Astrocyte (in vitro differentiated cells and primary cell): ENCODE data around the gene SETD2. TPM values are rescaled to one million over a fixed set of nuclear protein-coding genes. Genes with fewer than 3 reads are reported as not detected.

Experiments
- DNase-seq: peaks from one replicate; pipeline ENCODE4 v3.0.0-alpha.2; 2010; ENCODE audit warnings: low read depth
- FAIRE-seq: peaks from 2 replicates; lab custom pipeline; 2011; peaks lifted over from hg19 to GRCh38; lab: Jason Lieb, UNC
- H2AFZ ChIP-seq: 2 replicates; pipeline ENCODE4 v1.6.0; 2012; ENCODE audit warnings: low read depth, low read length, inconsistent platforms
- H3K27ac ChIP-seq: 2 replicates; pipeline ENCODE4 v1.5.1; 2011; ENCODE audit warnings: low read depth, low read length, inconsistent platforms
- H3K27me3 ChIP-seq: 2 replicates; pipeline ENCODE4 v1.6.0; 2011; ENCODE audit warnings: low read length, inconsistent platforms; ENCODE audit not compliant: insufficient read depth
- H3K36me3 ChIP-seq: 2 replicates; pipeline ENCODE4 v1.5.1; 2011; ENCODE audit warnings: low read length, inconsistent platforms; ENCODE audit not compliant: insufficient read depth
- H3K4me1 ChIP-seq: 2 replicates; pipeline ENCODE4 v1.5.1; 2011; ENCODE audit warnings: low read length, inconsistent platforms; ENCODE audit not compliant: insufficient read depth
- H3K4me2 ChIP-seq: 2 replicates; pipeline ENCODE4 v1.6.0; 2012; ENCODE audit warnings: low read length, inconsistent platforms
- H3K4me3 ChIP-seq: 2 replicates; pipeline ENCODE4 v1.5.1; 2011; ENCODE audit warnings: low read depth, mild to moderate bottlenecking, low read length, inconsistent platforms; ENCODE audit not compliant: insufficient read depth
- H3K79me2 ChIP-seq: 2 replicates; pipeline ENCODE4 v1.6.0; 2012; ENCODE audit warnings: mild to moderate bottlenecking, low read length, inconsistent platforms; ENCODE audit not compliant: insufficient read depth
- H3K9ac ChIP-seq: 2 replicates; pipeline ENCODE4 v1.6.0; 2012; ENCODE audit warnings: mild to moderate bottlenecking, low read length, inconsistent platforms
- H3K9me3 ChIP-seq: 2 replicates; pipeline ENCODE4 v1.5.1; 2012; ENCODE audit warnings: low read depth, mild to moderate bottlenecking, low read length, inconsistent platforms; ENCODE audit not compliant: insufficient read depth
- H4K20me1 ChIP-seq: 2 replicates; pipeline ENCODE4 v1.6.0; 2012; ENCODE audit warnings: low read length, inconsistent platforms; ENCODE audit not compliant: insufficient read depth
- H3K27ac Mint-ChIP-seq: one replicate; pipeline ENCODE4 v1.8.0; 2021; ENCODE audit warnings: mild to moderate bottlenecking, mixed read lengths; ENCODE audit not compliant: unreplicated experiment
- H3K27me3 Mint-ChIP-seq: one replicate; pipeline ENCODE4 v1.8.0; 2021; ENCODE audit warnings: low read depth, mixed read lengths; ENCODE audit not compliant: unreplicated experiment
- H3K36me3 Mint-ChIP-seq: one replicate; pipeline ENCODE4 v1.8.0; 2021; ENCODE audit warnings: low read depth, mixed read lengths; ENCODE audit not compliant: unreplicated experiment
- H3K4me1 Mint-ChIP-seq: one replicate; pipeline ENCODE4 v1.8.0; 2021; ENCODE audit warnings: low read depth, mixed read lengths; ENCODE audit not compliant: unreplicated experiment
- H3K4me3 Mint-ChIP-seq: one replicate; pipeline ENCODE4 v1.8.0; 2021; ENCODE audit warnings: mild to moderate bottlenecking, moderate library complexity, mixed read lengths; ENCODE audit not compliant: unreplicated experiment
- H3K9me3 Mint-ChIP-seq: one replicate; pipeline ENCODE4 v1.8.0; 2021; ENCODE audit warnings: mild to moderate bottlenecking, mixed read lengths; ENCODE audit not compliant: unreplicated experiment
- EZH2 ChIP-seq: IDR thresholded peaks from 2 replicates; pipeline ENCODE4 v1.6.1; 2012; ENCODE audit warnings: mild to moderate bottlenecking, low read length, inconsistent platforms; ENCODE audit not compliant: insufficient read depth
- total RNA-seq: library from RNA; stranded (reverse); gene quantifications from 2 replicates; pipeline ENCODE4 v1.2.1, GENCODE V29; 2021
- TF ChIP-seq, protein P1 (sequence below): IDR thresholded peaks from 2 replicates; pipeline ENCODE4 v1.5.1; 2011; ENCODE audit warnings: low read depth, mild to moderate bottlenecking, inconsistent platforms, low read length, moderate library complexity; ENCODE audit not compliant: insufficient read depth

Gene SETD2
- total RNA-seq, 1 donor from 2014 or later = 46.5 TPM

DNA sequence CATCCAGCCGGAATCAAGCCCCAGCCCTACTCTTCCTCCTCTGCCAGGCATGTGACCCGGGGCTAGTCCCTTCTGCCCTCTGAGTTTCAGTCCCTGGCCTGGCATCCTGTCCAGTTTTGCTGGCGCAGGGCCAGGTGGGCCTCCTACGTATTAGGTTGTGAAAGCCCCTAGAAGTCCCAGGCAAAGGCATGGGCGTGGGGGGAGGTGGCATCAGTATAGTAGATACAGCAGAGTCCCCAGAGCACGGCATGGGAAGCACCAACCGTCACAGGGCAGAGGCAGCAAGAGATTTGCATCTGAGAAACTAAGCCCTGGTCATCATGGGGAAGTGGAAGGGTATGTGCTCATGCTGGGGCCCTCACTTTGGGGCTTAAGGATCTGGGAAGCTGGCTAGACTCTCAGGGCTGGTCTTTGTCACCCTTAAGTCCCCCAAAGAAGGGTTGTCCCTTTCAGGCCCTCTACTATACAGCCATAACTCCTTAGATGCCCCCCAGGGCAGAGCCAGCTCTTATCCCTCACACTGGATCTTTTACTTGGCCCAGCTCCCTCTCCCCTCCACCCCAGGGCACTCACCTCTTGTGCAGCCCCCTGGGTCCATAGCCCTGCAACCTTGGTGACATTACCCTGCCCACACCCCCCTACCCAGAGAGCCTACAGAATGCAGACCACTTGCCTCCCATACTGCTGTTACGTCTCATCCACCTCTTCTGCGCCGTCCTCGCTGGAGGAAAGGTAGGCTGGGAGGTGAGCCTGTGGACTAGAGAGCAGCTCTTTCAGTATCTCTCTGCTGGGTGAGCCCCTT, 173.1 kb downstream of the SETD2 start:
- Mint-ChIP-seq H3K27ac (no peak overlapping the region), H3K36me3 (peaks cover 15% of the 10 kb centered on the region), H3K4me3 (no peak overlapping the region), H3K9me3 (peaks cover 2% of the 10 kb centered on the region), H3K27me3 (peaks cover 4% of the 10 kb centered on the region), H3K4me1 (no peaks in the 10 kb centered on the region)
- Histone ChIP-seq H3K4me2 (no peak overlapping the region), H3K9ac (no peak overlapping the region), H4K20me1 (no peaks in the 10 kb centered on the region), H3K27ac (no peak overlapping the region), H3K9me3 (no peaks in the 10 kb centered on the region), H3K4me3 (no peak overlapping the region), H3K4me1 (peaks cover 4% of the 10 kb centered on the region), H3K79me2 (no peaks in the 10 kb centered on the region), H2AFZ (no peak overlapping the region), H3K36me3 (no peaks in the 10 kb centered on the region), H3K27me3 (no peaks in the 10 kb centered on the region)
- no peak for FAIRE-seq
- TF ChIP-seq EZH2 = no peak
- TF ChIP-seq, protein P1, sequence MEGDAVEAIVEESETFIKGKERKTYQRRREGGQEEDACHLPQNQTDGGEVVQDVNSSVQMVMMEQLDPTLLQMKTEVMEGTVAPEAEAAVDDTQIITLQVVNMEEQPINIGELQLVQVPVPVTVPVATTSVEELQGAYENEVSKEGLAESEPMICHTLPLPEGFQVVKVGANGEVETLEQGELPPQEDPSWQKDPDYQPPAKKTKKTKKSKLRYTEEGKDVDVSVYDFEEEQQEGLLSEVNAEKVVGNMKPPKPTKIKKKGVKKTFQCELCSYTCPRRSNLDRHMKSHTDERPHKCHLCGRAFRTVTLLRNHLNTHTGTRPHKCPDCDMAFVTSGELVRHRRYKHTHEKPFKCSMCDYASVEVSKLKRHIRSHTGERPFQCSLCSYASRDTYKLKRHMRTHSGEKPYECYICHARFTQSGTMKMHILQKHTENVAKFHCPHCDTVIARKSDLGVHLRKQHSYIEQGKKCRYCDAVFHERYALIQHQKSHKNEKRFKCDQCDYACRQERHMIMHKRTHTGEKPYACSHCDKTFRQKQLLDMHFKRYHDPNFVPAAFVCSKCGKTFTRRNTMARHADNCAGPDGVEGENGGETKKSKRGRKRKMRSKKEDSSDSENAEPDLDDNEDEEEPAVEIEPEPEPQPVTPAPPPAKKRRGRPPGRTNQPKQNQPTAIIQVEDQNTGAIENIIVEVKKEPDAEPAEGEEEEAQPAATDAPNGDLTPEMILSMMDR = no peak
- DNase-seq = no peak

DNA sequence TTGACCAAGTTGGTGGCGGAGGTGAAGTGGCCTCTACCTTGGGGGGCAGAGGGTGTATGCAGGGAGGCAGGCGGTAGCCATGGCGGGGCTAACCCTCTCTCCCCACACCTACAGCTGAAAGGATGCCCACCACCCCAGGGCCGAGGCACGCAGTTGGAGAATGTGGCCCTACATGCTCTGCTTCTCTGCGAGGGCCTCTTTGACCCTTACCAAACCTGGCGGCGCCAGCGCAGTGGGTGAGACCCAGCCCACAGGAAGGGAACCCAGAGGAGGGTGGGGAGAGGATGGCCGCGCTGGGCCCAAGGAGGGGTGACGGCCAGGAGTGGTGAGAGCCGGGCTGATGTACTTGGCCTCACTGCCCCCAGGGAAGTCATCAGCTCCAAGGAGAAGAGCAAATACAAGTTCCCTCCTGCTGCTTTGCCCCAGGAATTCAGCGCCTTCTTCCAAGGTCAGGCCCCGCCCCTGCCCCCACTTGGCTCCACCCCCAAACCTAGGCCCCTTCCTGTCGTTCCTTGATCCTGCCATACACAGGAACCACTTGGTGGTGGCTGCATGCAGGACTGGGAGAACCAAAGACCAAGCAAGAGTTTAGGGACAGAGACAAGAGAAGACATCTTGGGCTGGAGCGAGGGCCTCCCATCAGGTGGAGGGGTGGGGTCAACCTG, 174.6 kb downstream of the SETD2 start:
- peaks cover 9% of the 10 kb centered on the region for H3K36me3 Mint-ChIP-seq
- Histone ChIP-seq H2AFZ (no peak overlapping the region), H3K4me3 (no peak overlapping the region), H4K20me1 (no peaks in the 10 kb centered on the region), H3K36me3 (no peaks in the 10 kb centered on the region), H3K4me1 (peaks cover 4% of the 10 kb centered on the region), H3K79me2 (no peaks in the 10 kb centered on the region), H3K4me2 (no peak overlapping the region), H3K27me3 (no peaks in the 10 kb centered on the region), H3K9ac (no peak overlapping the region), H3K27ac (no peak overlapping the region), H3K9me3 (no peaks in the 10 kb centered on the region)
- H3K27me3 Mint-ChIP-seq = peaks cover 4% of the 10 kb centered on the region
- DNase-seq (no peak), FAIRE-seq (no peak)
- H3K27ac Mint-ChIP-seq = no peak overlapping the region
- TF ChIP-seq, protein P1 = no peak
- no peak for TF ChIP-seq EZH2
- no peak overlapping the region for H3K4me3 Mint-ChIP-seq
- peaks cover 2% of the 10 kb centered on the region for H3K9me3 Mint-ChIP-seq
- H3K4me1 Mint-ChIP-seq = no peaks in the 10 kb centered on the region

DNA sequence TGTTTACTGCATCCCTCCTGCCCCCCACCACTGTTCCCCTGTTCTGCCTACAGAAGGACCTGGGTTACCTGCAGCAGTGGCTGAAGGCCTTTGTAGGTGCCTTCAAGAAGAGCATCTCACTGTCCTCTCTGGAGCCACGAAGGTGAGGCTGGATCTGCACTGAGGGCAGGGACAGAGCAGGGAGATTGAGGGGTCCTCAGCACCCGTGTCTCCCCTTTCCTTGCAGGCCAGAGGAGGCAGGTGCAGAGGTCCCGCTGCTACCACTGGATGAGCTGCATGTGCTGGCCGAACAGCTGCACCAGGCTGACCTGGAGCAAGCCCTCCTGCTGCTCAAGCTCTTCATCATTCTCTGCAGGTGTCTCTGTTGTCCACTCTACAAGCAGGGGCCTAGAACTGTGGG, 175.3 kb downstream of the SETD2 start:
- H3K9ac ChIP-seq = no peak overlapping the region
- peaks cover 4% of the 10 kb centered on the region for H3K4me1 ChIP-seq
- H3K36me3 ChIP-seq = no peaks in the 10 kb centered on the region
- no peak for FAIRE-seq
- no peaks in the 10 kb centered on the region for H3K79me2 ChIP-seq
- Mint-ChIP-seq H3K4me1 (no peaks in the 10 kb centered on the region), H3K27ac (no peak overlapping the region), H3K36me3 (peaks cover 9% of the 10 kb centered on the region), H3K9me3 (peaks cover 2% of the 10 kb centered on the region), H3K4me3 (no peak overlapping the region), H3K27me3 (peaks cover 4% of the 10 kb centered on the region)
- no peak overlapping the region for H3K4me2 ChIP-seq
- H3K4me3 ChIP-seq = no peak overlapping the region
- TF ChIP-seq EZH2 = no peak
- TF ChIP-seq, protein P1 = no peak
- no peaks in the 10 kb centered on the region for H3K27me3 ChIP-seq
- H4K20me1 ChIP-seq = no peaks in the 10 kb centered on the region
- no peak for DNase-seq
- no peaks in the 10 kb centered on the region for H3K9me3 ChIP-seq
- no peak overlapping the region for H2AFZ ChIP-seq
- no peak overlapping the region for H3K27ac ChIP-seq
